Measurements from ENCODE around the gene C17orf50.

The C17orf50 gene

GRCh38 chr17:35760587-35760986 is at the start of gene C17orf50:
TSS of gene C17orf50 (plus strand) at chr17:35760887. CDS start at chr17:35760942, 55 bp downstream.
- DNase-seq = no peak

DNA sequence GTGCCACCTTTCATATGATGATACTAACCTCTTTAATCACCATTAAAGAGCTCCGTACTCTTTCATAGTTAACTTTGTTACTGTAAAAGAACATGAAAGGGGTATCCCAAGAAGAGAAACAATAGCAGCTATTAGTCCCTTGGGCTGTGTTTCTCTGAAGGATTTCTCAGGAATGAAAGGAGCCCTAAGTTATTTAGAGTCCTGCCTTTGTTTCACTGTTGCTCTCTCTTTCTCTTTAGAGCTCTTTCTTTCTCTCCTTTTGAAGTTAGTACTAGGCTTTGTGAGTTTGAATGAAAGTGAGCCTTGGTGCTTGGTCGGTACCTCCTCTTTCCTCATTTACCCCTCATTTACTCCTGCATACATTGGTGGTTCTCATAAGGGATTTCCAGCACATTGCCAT is 49.7 kb upstream of the C17orf50 start:
- DNase-seq = no peak

- no peak for DNase-seq
These were observed 47.5 kb upstream of the C17orf50 start for GRCh38 chr17:35713069-35713728.

- no peak for DNase-seq
These were observed 45.7 kb upstream of the C17orf50 start for GRCh38 chr17:35714988-35715387.

DNA sequence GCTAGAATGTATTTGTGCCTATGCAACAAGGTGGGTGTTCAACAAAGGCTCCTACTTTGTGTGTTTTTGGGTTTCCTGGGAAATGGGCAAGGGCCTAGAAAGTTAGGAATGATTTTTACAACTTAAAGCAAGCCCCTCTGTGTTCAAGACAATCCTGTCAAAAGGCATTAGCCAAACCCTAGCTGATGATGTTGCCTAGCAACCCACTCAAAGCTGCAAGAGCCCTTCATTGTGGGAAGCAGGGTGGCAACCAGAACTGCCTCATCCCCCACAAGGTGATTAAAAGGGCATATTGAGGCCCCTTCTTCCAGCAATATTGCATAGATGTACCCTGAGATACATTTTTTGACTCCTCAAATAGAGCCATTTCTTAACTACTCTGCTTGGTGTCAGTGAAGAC is 45.3 kb upstream of the C17orf50 start:
- no peak for DNase-seq

GRCh38 chr17:35716173-35716572 is 44.5 kb upstream of the C17orf50 start:
- no peak for DNase-seq

- no peak for DNase-seq
These were observed 43.7 kb upstream of the C17orf50 start for GRCh38 chr17:35716897-35717465.

- DNase-seq = no peak
These were observed 43.2 kb upstream of the C17orf50 start for GRCh38 chr17:35717475-35717874.

DNA sequence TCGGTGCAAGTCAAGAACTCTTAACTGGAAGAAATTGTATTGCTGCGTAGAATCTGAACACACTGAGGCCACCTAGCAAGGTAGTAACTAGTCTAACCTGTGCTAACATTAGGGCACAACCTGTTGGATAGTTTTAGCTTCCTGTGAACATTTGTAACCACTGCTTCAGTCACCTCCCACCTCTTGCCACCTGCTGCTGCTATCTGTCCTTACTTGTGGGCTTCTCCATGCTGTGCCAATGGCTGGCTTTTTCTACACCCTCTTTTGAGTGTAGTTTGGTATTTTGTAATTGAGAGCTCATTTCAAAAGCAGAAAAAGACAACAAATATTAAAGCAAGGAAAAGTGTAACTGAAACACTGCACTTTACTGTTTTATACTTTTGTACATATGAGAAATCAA is 37.0 kb upstream of the C17orf50 start:
- no peak for DNase-seq

- DNase-seq = no peak
These were observed 35.6 kb upstream of the C17orf50 start for GRCh38 chr17:35725058-35725457.

- no peak for DNase-seq
These were observed 34.9 kb upstream of the C17orf50 start for GRCh38 chr17:35725802-35726126.

GRCh38 chr17:35726127-35726952 is 34.3 kb upstream of the C17orf50 start:
- no peak for DNase-seq

DNA sequence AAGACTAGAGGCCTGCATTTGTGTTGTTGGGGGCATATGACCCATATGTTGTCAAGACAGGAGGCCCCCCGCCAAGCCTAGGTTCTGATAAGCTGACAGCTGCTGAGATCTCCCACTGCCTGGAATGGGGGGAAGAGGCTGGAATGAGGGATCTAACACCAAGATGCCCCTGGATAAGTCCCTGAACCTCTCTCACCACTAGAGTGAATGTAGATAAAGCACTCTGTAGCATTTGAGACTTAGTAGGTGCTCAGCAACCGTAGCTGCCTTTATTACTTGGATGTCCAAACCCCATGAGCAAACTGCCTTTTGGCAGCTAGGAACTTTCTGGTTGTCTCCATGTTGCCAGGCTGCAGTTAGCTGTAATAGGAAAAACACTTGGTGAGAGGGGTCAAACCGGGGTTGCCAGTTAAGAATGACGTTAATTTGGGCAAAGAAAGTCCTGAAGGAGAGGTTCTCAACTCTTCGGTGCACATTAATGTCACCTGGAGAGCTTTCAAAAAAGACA is 33.7 kb upstream of the C17orf50 start:
- no peak for DNase-seq

GRCh38 chr17:35727635-35728034 is 33.1 kb upstream of the C17orf50 start:
- no peak for DNase-seq

DNA sequence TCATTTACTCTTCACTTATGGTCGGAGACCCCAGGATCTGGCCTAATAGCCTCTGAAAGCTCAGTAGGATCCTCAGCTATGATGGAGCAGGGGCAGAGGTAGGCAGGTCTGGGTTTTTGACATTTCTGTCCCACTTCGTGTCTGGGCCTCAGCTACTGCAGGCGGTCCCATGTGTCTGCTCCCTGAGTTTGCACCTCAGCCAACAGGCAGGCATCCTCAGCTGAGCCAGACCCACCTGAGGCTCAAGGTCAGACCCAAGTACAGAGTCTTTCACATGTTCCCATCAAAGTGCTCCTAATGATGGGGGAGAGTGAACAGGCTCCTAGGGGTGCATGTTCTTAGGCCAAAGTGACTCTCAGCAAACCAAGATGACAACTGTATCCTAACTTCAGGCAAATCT is 32.1 kb upstream of the C17orf50 start:
- DNase-seq = no peak

DNA sequence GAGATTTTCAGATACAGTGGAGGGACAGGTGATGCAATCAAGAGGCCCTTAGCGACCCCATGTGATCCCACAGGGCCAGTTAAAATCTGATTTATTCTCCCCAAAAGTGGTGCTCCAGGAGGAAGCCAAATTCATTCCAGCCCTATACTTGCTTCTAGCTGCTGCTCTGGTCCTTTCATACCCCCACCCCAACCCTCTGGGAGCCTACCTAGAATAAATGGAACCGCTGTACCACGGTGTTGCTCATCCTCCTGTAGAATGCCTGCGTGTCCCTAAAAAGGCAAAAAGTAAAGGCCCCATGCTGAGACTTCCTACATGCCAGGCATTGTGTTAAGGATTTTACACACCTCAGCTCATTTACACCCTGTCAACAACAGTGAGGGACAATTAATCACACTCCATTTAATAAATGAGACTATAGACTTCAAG is 31.3 kb upstream of the C17orf50 start:
- DNase-seq = no peak

DNA sequence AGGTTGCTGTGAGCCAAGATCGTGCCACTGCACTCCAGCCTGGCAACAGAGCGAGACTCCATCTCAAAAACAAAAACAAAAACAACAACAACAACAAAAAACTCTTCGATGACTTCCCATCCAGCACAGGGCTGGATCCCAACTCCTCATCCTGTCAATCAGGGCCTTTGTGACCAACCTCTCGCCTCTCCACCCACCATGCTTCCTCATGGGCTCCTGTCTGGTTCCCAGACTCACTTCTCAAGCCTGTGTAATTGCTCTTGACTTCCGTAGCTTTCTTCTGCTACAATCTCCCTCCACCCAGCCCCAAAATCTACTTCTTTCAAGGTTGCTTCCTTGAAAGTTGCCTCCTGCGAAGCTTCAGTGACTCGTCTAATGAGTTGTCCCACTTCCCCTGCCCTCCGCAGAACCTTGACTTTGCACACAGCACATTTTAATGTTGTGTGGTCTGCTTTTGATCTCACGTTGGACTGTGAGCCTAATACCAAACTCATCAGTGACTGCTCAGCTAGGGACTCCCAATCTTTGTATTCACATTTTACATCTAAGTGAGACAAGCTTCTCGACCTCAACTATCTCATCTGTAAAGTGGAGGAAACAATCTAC is 30.2 kb upstream of the C17orf50 start:
- no peak for DNase-seq

GRCh38 chr17:35731239-35731916 is 29.3 kb upstream of the C17orf50 start, which contains the start of gene RASL10B:
TSS of gene RASL10B (plus strand) at chr17:35731639. CDS start at chr17:35735185, 3,546 bp downstream.
- DNase-seq = peak; percentile 61 to 65

GRCh38 chr17:35731917-35732805 is 28.5 kb upstream of the C17orf50 start:
- no peak for DNase-seq

GRCh38 chr17:35732806-35733136 is 27.9 kb upstream of the C17orf50 start:
- no peak for DNase-seq

- DNase-seq = no peak
These were observed 27.3 kb upstream of the C17orf50 start for GRCh38 chr17:35733366-35733765.

DNA sequence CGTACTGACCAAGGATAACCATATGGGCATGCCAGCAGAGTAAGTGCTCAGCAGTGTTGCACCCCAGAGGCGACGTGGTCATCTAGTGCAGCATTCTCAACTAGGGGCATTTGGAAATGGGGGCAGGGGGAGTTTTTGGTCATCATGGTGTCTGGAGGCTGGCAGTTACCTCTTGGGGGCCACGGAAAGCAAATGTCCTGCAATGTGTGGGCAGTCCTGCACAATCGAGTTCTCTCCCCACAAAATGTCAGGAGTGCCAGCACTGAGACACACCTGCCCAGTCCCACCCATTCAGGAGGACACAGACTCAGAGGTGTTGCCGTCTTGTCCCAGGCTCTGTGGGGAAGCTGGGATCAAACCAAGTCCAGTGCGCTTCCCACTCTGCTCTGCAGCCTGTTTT is 26.3 kb upstream of the C17orf50 start:
- no peak for DNase-seq

Data from activated CD4-positive, alpha-beta T cell treated with anti-CD3 and anti-CD28 coated beads, Interleukin-2, amount 50 U/mL, for 48 hours (primary cell).